ENCODE measurements around the gene GPR34.
A peak's percentile ranks its signal among the peaks of the same experiment; 100 is the strongest.

GPR34 gene

DNA sequence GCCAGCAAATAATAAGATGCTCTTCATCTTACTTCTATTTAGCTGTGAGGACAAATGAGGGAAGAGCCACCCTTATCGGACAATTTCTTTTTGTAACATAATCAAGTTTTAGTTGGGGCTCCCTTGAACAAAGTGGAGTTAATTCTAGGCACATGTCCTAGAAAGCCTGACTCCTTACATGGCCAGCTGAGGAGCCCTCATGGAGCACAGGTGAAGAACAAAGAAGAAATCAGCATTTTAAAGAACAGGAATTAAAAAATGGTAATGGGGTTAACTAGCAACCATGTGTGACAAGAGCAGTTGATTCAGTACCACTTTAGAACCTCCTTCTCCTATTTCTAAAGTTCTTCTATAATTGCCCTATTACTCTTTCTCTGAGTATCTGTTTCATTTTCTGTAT, 51.1 kb downstream of the GPR34 start:
- Mint-ChIP-seq H3K4me3 (peak overlapping the region in 1 of 2 donors; percentile 41), H3K27me3 (no peaks in the 10 kb centered on the region), H3K4me1 (peaks cover 40% of the 10 kb centered on the region), H3K27ac (no peak overlapping the region), H3K9me3 (no peaks in the 10 kb centered on the region)
- DNase-seq (no peak), ATAC-seq (no peak)

Data from stimulated activated naive CD8-positive, alpha-beta T cell treated with anti-CD3 and anti-CD28 coated beads, Interleukin-15, amount 100 ng/mL, for 72 hours (primary cell).